ENCODE data around the gene TMEM200B. TPM values are rescaled to one million over a fixed set of nuclear protein-coding genes. Genes with fewer than 3 reads are reported as not detected.
"Not testable (repeated sequence)": the region's sequence is repeated elsewhere in the genome, so short reads cannot be mapped to it uniquely, and the experiment has no call there.

TMEM200B gene
- polyA plus RNA-seq, 1 donor, result 5.9 TPM

- Histone ChIP-seq H3K27me3 (ENCODE audit: control insufficient read depth, insufficient read depth, low read length) (no peaks in the 10 kb centered on the region), H3K9me3 (ENCODE audit: control insufficient read depth, low read depth, low read length) (no peaks in the 10 kb centered on the region), H3K27ac (ENCODE audit: low read length) (no peak overlapping the region), H3K4me1 (ENCODE audit: control insufficient read depth, insufficient read depth, low read length) (no peaks in the 10 kb centered on the region), H3K4me3 (ENCODE audit: low read length) (no peak overlapping the region), H3K36me3 (ENCODE audit: control insufficient read depth, insufficient read depth, low read length) (peaks cover 9% of the 10 kb centered on the region)
- DNase-seq, result no peak
Measured at GRCh38 chr1:29090937-29091618, 32.6 kb downstream of the TMEM200B start.

- H3K9me3 ChIP-seq (ENCODE audit: control insufficient read depth, low read depth, low read length), result no peaks in the 10 kb centered on the region
- H3K27me3 ChIP-seq (ENCODE audit: control insufficient read depth, insufficient read depth, low read length), result no peaks in the 10 kb centered on the region
- no peak for DNase-seq
- no peak overlapping the region for H3K4me3 ChIP-seq (ENCODE audit: low read length)
- peaks cover 3% of the 10 kb centered on the region for H3K36me3 ChIP-seq (ENCODE audit: control insufficient read depth, insufficient read depth, low read length)
- H3K27ac ChIP-seq (ENCODE audit: low read length), result no peak overlapping the region
- H3K4me1 ChIP-seq (ENCODE audit: control insufficient read depth, insufficient read depth, low read length), result no peaks in the 10 kb centered on the region
- WGBS (ENCODE audit: insufficient coverage, low lambda C conversion rate), result 86% methylated on average over 1 of the region's 2 CpGs
Measured at GRCh38 chr1:29084196-29084521, 39.5 kb downstream of the TMEM200B start.

GRCh38 chr1:29083317-29084195 is 40.1 kb downstream of the TMEM200B start:
- no peaks in the 10 kb centered on the region for H3K9me3 ChIP-seq (ENCODE audit: control insufficient read depth, low read depth, low read length)
- WGBS (ENCODE audit: insufficient coverage, low lambda C conversion rate), result 66% methylated on average over 2 of the region's 3 CpGs
- DNase-seq, result no peak
- no peaks in the 10 kb centered on the region for H3K27me3 ChIP-seq (ENCODE audit: control insufficient read depth, insufficient read depth, low read length)
- H3K27ac ChIP-seq (ENCODE audit: low read length), result no peak overlapping the region
- no peak overlapping the region for H3K4me3 ChIP-seq (ENCODE audit: low read length)
- H3K36me3 ChIP-seq (ENCODE audit: control insufficient read depth, insufficient read depth, low read length), result peaks cover under 1% of the 10 kb centered on the region
- no peaks in the 10 kb centered on the region for H3K4me1 ChIP-seq (ENCODE audit: control insufficient read depth, insufficient read depth, low read length)

- no peak overlapping the region for H3K27ac ChIP-seq (ENCODE audit: low read length)
- H3K27me3 ChIP-seq (ENCODE audit: control insufficient read depth, insufficient read depth, low read length), result no peaks in the 10 kb centered on the region
- H3K36me3 ChIP-seq (ENCODE audit: control insufficient read depth, insufficient read depth, low read length), result no peaks in the 10 kb centered on the region
- no peaks in the 10 kb centered on the region for H3K4me1 ChIP-seq (ENCODE audit: control insufficient read depth, insufficient read depth, low read length)
- no peak overlapping the region for H3K4me3 ChIP-seq (ENCODE audit: low read length)
- no peak for DNase-seq
- no peaks in the 10 kb centered on the region for H3K9me3 ChIP-seq (ENCODE audit: control insufficient read depth, low read depth, low read length)
- WGBS (ENCODE audit: insufficient coverage, low lambda C conversion rate), result 20% methylated on average over 1 of the region's 3 CpGs
Measured at GRCh38 chr1:29082519-29082918, 41.2 kb downstream of the TMEM200B start.

- H3K27ac ChIP-seq (ENCODE audit: low read length), result no peak overlapping the region
Measured at GRCh38 chr1:29081201-29081600, 42.5 kb downstream of the TMEM200B start.

GRCh38 chr1:29079916-29080629 is 43.6 kb downstream of the TMEM200B start:
- not testable (repeated sequence) for H3K27ac ChIP-seq (ENCODE audit: low read length); H3K27me3 ChIP-seq (ENCODE audit: control insufficient read depth, insufficient read depth, low read length); DNase-seq; H3K36me3 ChIP-seq (ENCODE audit: control insufficient read depth, insufficient read depth, low read length); H3K4me1 ChIP-seq (ENCODE audit: control insufficient read depth, insufficient read depth, low read length); H3K9me3 ChIP-seq (ENCODE audit: control insufficient read depth, low read depth, low read length); H3K4me3 ChIP-seq (ENCODE audit: low read length)
- WGBS (ENCODE audit: insufficient coverage, low lambda C conversion rate), result 70% methylated on average over 2 of the region's 16 CpGs

More at GRCh38 chr1:29081201-29081600, 42.5 kb downstream of the TMEM200B start:
- Histone ChIP-seq H3K9me3 (ENCODE audit: control insufficient read depth, low read depth, low read length) (no peaks in the 10 kb centered on the region), H3K36me3 (ENCODE audit: control insufficient read depth, insufficient read depth, low read length) (peaks cover 3% of the 10 kb centered on the region), H3K27me3 (ENCODE audit: control insufficient read depth, insufficient read depth, low read length) (no peaks in the 10 kb centered on the region), H3K4me3 (ENCODE audit: low read length) (no peak overlapping the region), H3K4me1 (ENCODE audit: control insufficient read depth, insufficient read depth, low read length) (no peaks in the 10 kb centered on the region)
- no CpG with 5 or more reads among the region's 3 CpGs for WGBS (ENCODE audit: insufficient coverage, low lambda C conversion rate)
- no peak for DNase-seq

- Histone ChIP-seq H3K36me3 (ENCODE audit: control insufficient read depth, insufficient read depth, low read length) (peaks cover 7% of the 10 kb centered on the region), H3K4me1 (ENCODE audit: control insufficient read depth, insufficient read depth, low read length) (no peaks in the 10 kb centered on the region), H3K27me3 (ENCODE audit: control insufficient read depth, insufficient read depth, low read length) (no peaks in the 10 kb centered on the region), H3K4me3 (ENCODE audit: low read length) (no peak overlapping the region), H3K27ac (ENCODE audit: low read length) (no peak overlapping the region), H3K9me3 (ENCODE audit: control insufficient read depth, low read depth, low read length) (no peaks in the 10 kb centered on the region)
- 80% methylated on average over 1 of the region's 2 CpGs for WGBS (ENCODE audit: insufficient coverage, low lambda C conversion rate)
- DNase-seq, result no peak
Measured at GRCh38 chr1:29077155-29077554, 46.5 kb downstream of the TMEM200B start.

Other genes starting within 250 kb of the TMEM200B start
- gene EPB41, start 209.3 kb downstream of the TMEM200B start, polyA plus RNA-seq, result 54.0 TPM
- gene SRSF4, start 58.0 kb upstream of the TMEM200B start, polyA plus RNA-seq, result 149 TPM
- gene MECR, start 107.0 kb upstream of the TMEM200B start, polyA plus RNA-seq, result 23.8 TPM
- 17.6 TPM for gene PTPRU, start 112.6 kb upstream of the TMEM200B start, polyA plus RNA-seq

Data from large intestine (tissue), 3 donors.